ENCODE data around the gene TMEM81. TPM values are rescaled to one million over a fixed set of nuclear protein-coding genes. Genes with fewer than 3 reads are reported as not detected.

TMEM81 gene
- total RNA-seq, 1 donor from 2014 or later = 3.0 TPM

GRCh38 chr1:205041998-205042910 is 42.0 kb downstream of the TMEM81 start:
- no peak for DNase-seq (ENCODE audit: low read depth)
- H3K4me3 ChIP-seq (ENCODE audit: low read depth, low read length) = no peak overlapping the region
- TF ChIP-seq CTCF (conservative IDR thresholded peaks at IDR 0.05; ENCODE audit: low read depth, low read length) = no peak

DNA sequence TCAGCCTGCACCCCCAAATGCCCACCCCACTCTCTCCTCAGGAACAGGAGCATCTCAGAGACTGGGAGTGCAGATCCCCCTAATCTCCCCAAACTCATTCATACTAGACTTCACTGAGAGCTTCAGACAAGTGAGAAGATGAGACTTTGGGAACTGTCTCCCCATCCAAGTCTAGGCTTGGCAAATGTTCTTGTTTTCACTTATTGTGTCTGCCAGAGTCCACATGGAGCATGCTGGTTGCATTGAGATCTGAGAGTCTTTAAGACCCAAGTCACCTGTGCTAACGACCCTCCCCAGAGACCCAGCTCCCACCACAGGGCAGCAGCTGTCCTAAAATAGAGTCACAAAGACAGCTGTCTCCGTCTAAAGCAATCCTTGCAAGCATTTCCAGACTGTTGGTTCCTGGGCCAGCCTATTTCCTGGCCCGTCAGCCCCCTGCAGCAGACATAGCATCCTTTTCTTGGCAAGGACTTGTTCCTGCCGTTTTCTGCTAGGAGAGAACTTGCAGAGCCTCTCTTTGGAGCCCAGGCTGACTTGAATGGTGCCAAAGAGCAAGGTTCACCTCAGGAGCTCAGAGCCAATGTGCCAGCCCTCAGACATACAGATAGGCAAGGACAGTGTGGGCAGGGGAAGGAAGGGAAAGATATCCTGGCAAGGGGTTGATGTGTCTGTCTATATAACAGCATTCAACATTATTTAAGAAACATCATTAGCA is 43.1 kb downstream of the TMEM81 start:
- no peak for TF ChIP-seq CTCF (conservative IDR thresholded peaks at IDR 0.05; ENCODE audit: low read depth, low read length)
- no peak for DNase-seq (ENCODE audit: low read depth)
- H3K4me3 ChIP-seq (ENCODE audit: low read depth, low read length) = no peak overlapping the region

GRCh38 chr1:205038132-205038786 is 46.0 kb downstream of the TMEM81 start:
- TF ChIP-seq CTCF (conservative IDR thresholded peaks at IDR 0.05; ENCODE audit: low read depth, low read length) = no peak
- no peak overlapping the region for H3K4me3 ChIP-seq (ENCODE audit: low read depth, low read length)
- DNase-seq (ENCODE audit: low read depth) = no peak

- no peak overlapping the region for H3K4me3 ChIP-seq (ENCODE audit: low read depth, low read length)
- no peak for DNase-seq (ENCODE audit: low read depth)
- no peak for TF ChIP-seq CTCF (conservative IDR thresholded peaks at IDR 0.05; ENCODE audit: low read depth, low read length)
Observed at GRCh38 chr1:205037539-205037938, 46.7 kb downstream of the TMEM81 start.

Other genes starting within 250 kb of the TMEM81 start
- 0.29 TPM in 2 replicates for gene NFASC, start 213.6 kb downstream of the TMEM81 start, total RNA-seq
- gene CNTN2, start 41.2 kb downstream of the TMEM81 start, total RNA-seq = not detected in 2 replicates
- 10.6 and 11.1 TPM in 2 replicates for gene RBBP5, start 37.5 kb upstream of the TMEM81 start, total RNA-seq
- gene DSTYK, start 127.2 kb upstream of the TMEM81 start, total RNA-seq = 5.8 and 6.4 TPM in 2 replicates
- gene TMCC2, start 143.5 kb upstream of the TMEM81 start, total RNA-seq = 4.4 and 5.0 TPM in 2 replicates
- 28.8 and 45.7 TPM in 2 replicates for gene NUAK2, start 237.3 kb upstream of the TMEM81 start, total RNA-seq

All from epithelial cell of proximal tubule (primary cell).